MM.1S (cell line): Measurements from ENCODE around the gene ECE1.

Source experiments
- CTCF ChIP-seq: fragments of 300-600 bp; sonication (generic); IDR thresholded peaks from 2 replicates; pipeline ENCODE4 v1.5.1; 2016; ENCODE audit warnings: antibody characterized with exemption, low read length, mixed read lengths
- EZH2 ChIP-seq: fragments of 300-600 bp; sonication (generic); optimal IDR thresholded peaks from 2 replicates; pipeline ENCODE3; 2017; ENCODE audit warnings: low read depth, mild to moderate bottlenecking, antibody characterized with exemption, low read length, mixed read lengths

GRCh38 chr1:21307210-21307609 lies 16.9 kb upstream of the ECE1 start:
- no peak for TF ChIP-seq CTCF
- no peak for TF ChIP-seq EZH2
